HEK293 (cell line): ENCODE results near the gene NEU1.
A peak's percentile ranks its signal among the peaks of the same experiment; 100 is the strongest.
"Not testable (repeated sequence)": the region's sequence is repeated elsewhere in the genome, so short reads cannot be mapped to it uniquely, and the experiment has no call there.

Source experiments
- CTCF ChIA-PET: fragments of 350-600 bp; formaldehyde crosslinking; extraction: SDS; loops from one replicate; lab custom pipeline; 2021; ENCODE audit warnings: antibody characterized with exemption; lab: Yijun Ruan, JAX
- POLR2A ChIA-PET: fragments of 300-600 bp; formaldehyde crosslinking; extraction: SDS; loops from one replicate; lab custom pipeline; 2020; ENCODE audit warnings: antibody characterized with exemption, inconsistent platforms; lab: Yijun Ruan, JAX
- H3K27ac ChIP-seq: fragments of 200-500 bp; sonication (Bioruptor generic); 2 replicates; pipeline ENCODE4 v1.5.1; 2014; ENCODE audit warnings: low read depth, low read length, control low read depth, inconsistent platforms; ENCODE audit errors: extremely low read depth
- H3K36me3 ChIP-seq, 2 experiments: fragments of 200-500 bp in 1 of 2; sonication (Bioruptor generic) in 1 of 2; 1 replicate in 1 of 2; 2 replicates in 1 of 2; pipeline ENCODE4 v1.5.1; 2014 to 2017; ENCODE audit warnings: inconsistent platforms in 2 of 2, low read length in 2 of 2; ENCODE audit not compliant: control insufficient read depth in 2 of 2, insufficient read depth in 1 of 2
- H3K4me1 ChIP-seq: fragments of 200-500 bp; sonication (Bioruptor generic); 2 replicates; pipeline ENCODE4 v1.5.1; 2014; ENCODE audit warnings: mild to moderate bottlenecking, low read length, inconsistent platforms; ENCODE audit not compliant: control insufficient read depth, insufficient read depth
- H3K4me3 ChIP-seq: 2 replicates; pipeline ENCODE4 v1.5.1; 2011; ENCODE audit warnings: low read depth, mild to moderate bottlenecking, control low read depth, low read length, moderate library complexity
- H3K9me3 ChIP-seq: fragments of 200-500 bp; sonication (Bioruptor generic); 2 replicates; pipeline ENCODE4 v1.5.1; 2014; ENCODE audit warnings: low read depth, low read length, inconsistent platforms; ENCODE audit not compliant: control insufficient read depth, insufficient read depth
- EGR2 ChIP-seq: fragments of 450-650 bp; formaldehyde crosslinking; IDR thresholded peaks from 2 replicates; pipeline ENCODE4 v1.5.1; 2016; ENCODE audit warnings: low read depth, missing biosample characterization, missing genetic modification characterization
- ELK4 ChIP-seq: IDR thresholded peaks from 2 replicates; pipeline ENCODE4 v1.6.1; 2011; ENCODE audit warnings: mild to moderate bottlenecking, low read depth, low read length, borderline replicate concordance
- KLF1 ChIP-seq: fragments of 450-650 bp; formaldehyde crosslinking; IDR thresholded peaks from 2 replicates; pipeline ENCODE4 v1.5.1; 2016; ENCODE audit warnings: missing biosample characterization, missing genetic modification characterization
- KLF17 ChIP-seq: fragments of 450-650 bp; formaldehyde crosslinking; IDR thresholded peaks from 2 replicates; pipeline ENCODE4 v1.5.1; 2016; ENCODE audit warnings: missing biosample characterization, missing genetic modification characterization
- KLF7 ChIP-seq: fragments of 450-650 bp; formaldehyde crosslinking; IDR thresholded peaks from 2 replicates; pipeline ENCODE4 v1.5.1; 2016; ENCODE audit warnings: missing biosample characterization, missing genetic modification characterization, borderline replicate concordance
- REST ChIP-seq: fragments of 450-650 bp; formaldehyde crosslinking; IDR thresholded peaks from 2 replicates; pipeline ENCODE4 v1.5.1; 2016; ENCODE audit warnings: missing biosample characterization, missing genetic modification characterization
- SP3 ChIP-seq: fragments of 450-650 bp; formaldehyde crosslinking; IDR thresholded peaks from 2 replicates; pipeline ENCODE4 v1.5.1; 2016; ENCODE audit warnings: missing biosample characterization, missing genetic modification characterization
- SP7 ChIP-seq: fragments of 450-650 bp; formaldehyde crosslinking; IDR thresholded peaks from 2 replicates; pipeline ENCODE4 v1.5.1; 2016; ENCODE audit warnings: missing biosample characterization, missing genetic modification characterization
- WT1 ChIP-seq: fragments of 450-650 bp; formaldehyde crosslinking; IDR thresholded peaks from 2 replicates; pipeline ENCODE4 v1.5.1; 2016; ENCODE audit warnings: missing biosample characterization, missing genetic modification characterization
- ZBTB20 ChIP-seq: fragments of 450-650 bp; formaldehyde crosslinking; IDR thresholded peaks from 2 replicates; pipeline ENCODE4 v1.5.1; 2016; ENCODE audit warnings: missing biosample characterization, missing genetic modification characterization
- ZBTB49 ChIP-seq: fragments of 450-650 bp; formaldehyde crosslinking; IDR thresholded peaks from 2 replicates; pipeline ENCODE4 v1.5.1; 2016; ENCODE audit warnings: missing biosample characterization, missing genetic modification characterization, low read depth
- ZFHX2 ChIP-seq: fragments of 450-650 bp; formaldehyde crosslinking; conservative IDR thresholded peaks from 2 replicates; pipeline ENCODE4 v1.5.1; 2016; ENCODE audit warnings: missing biosample characterization, missing genetic modification characterization
- ZNF155 ChIP-seq: fragments of 450-650 bp; formaldehyde crosslinking; IDR thresholded peaks from 2 replicates; pipeline ENCODE4 v1.5.1; 2016; ENCODE audit warnings: missing biosample characterization, missing genetic modification characterization
- ZNF416 ChIP-seq: fragments of 450-650 bp; formaldehyde crosslinking; IDR thresholded peaks from 2 replicates; pipeline ENCODE4 v1.5.1; 2016; ENCODE audit warnings: missing biosample characterization, missing genetic modification characterization
- ZNF423 ChIP-seq: fragments of 450-650 bp; formaldehyde crosslinking; IDR thresholded peaks from 2 replicates; pipeline ENCODE4 v1.5.1; 2016; ENCODE audit warnings: missing biosample characterization, missing genetic modification characterization
- ZNF530 ChIP-seq: fragments of 450-650 bp; formaldehyde crosslinking; IDR thresholded peaks from 2 replicates; pipeline ENCODE4 v1.5.1; 2016; ENCODE audit warnings: low read depth, missing biosample characterization, missing genetic modification characterization
- ZNF558 ChIP-seq: fragments of 450-650 bp; formaldehyde crosslinking; IDR thresholded peaks from 2 replicates; pipeline ENCODE4 v1.5.1; 2016; ENCODE audit warnings: missing biosample characterization, missing genetic modification characterization
- ZNF585B ChIP-seq: fragments of 450-650 bp; formaldehyde crosslinking; IDR thresholded peaks from 2 replicates; pipeline ENCODE4 v1.5.1; 2016; ENCODE audit warnings: missing biosample characterization, missing genetic modification characterization

The NEU1 gene

GRCh38 chr6:31909298-31909697 is 46.7 kb upstream of the NEU1 start:
- H3K4me1 ChIP-seq = peaks cover 12% of the 10 kb centered on the region; the same call in 1 of the 2 replicates
- H3K9me3 ChIP-seq, H3K27ac ChIP-seq, H3K4me3 ChIP-seq, H3K36me3 ChIP-seq: not testable (repeated sequence)
- peak; percentile 6; the same call in 1 of the 2 replicates for TF ChIP-seq EGR2 (tag by site-specific recombination)
- 0 out of 2 replicates have a peak, but pooled peaks have one; percentile 6 for TF ChIP-seq ZFHX2 (tag by site-specific recombination)
- 0 out of 2 replicates have a peak, but pooled peaks have one; percentile 36 for TF ChIP-seq KLF1
- POLR2A ChIA-PET = interaction anchor here (0.5 to 1.3 kb wide), 3 partner anchors 9 to 225 kb away, joined by 3 to 6 read pairs (median 4); no protein-coding TSS in a partner anchor
- CTCF ChIA-PET = interaction anchor here (0.5 to 1.3 kb wide), 3 partner anchors 10 to 1361 kb away, joined by 3 read pairs; no protein-coding TSS in a partner anchor

GRCh38 chr6:31908791-31909190 is 46.2 kb upstream of the NEU1 start:
- TF ChIP-seq ZNF423 (tag by site-specific recombination) = no peak
- TF ChIP-seq ZNF558 (tag by site-specific recombination) = no peak
- no peak for TF ChIP-seq ZNF155 (tag by site-specific recombination)
- no peak for TF ChIP-seq ZNF416 (tag by site-specific recombination)
- no peak for TF ChIP-seq ELK4
- no peak for TF ChIP-seq ZBTB20 (tag by site-specific recombination)
- no peak for TF ChIP-seq REST (tag by site-specific recombination)
- TF ChIP-seq ZNF585B = no peak
- TF ChIP-seq ZBTB49 (tag by site-specific recombination) = no peak
- no peak for TF ChIP-seq SP3
- TF ChIP-seq ZNF530 (tag by site-specific recombination) = no peak
- TF ChIP-seq, all 188 proteins: peak for 0
- H3K9me3 ChIP-seq = no peaks in the 10 kb centered on the region
- no peaks in the 10 kb centered on the region for H3K36me3 ChIP-seq
- H3K4me3 ChIP-seq = no peak overlapping the region
- H3K4me1 ChIP-seq = peaks cover 12% of the 10 kb centered on the region; the same call in 1 of the 2 replicates
- ChIA-PET POLR2A (interaction anchor here (0.6 to 1.3 kb wide), 5 partner anchors 9 to 170 kb away, joined by 3 to 13 read pairs (median 4); no protein-coding TSS in a partner anchor), CTCF (interaction anchor here (1.3 kb wide), 2 partner anchors 11 to 44 kb away, joined by 3 to 4 read pairs; no protein-coding TSS in a partner anchor)
- no peak overlapping the region for H3K27ac ChIP-seq

DNA sequence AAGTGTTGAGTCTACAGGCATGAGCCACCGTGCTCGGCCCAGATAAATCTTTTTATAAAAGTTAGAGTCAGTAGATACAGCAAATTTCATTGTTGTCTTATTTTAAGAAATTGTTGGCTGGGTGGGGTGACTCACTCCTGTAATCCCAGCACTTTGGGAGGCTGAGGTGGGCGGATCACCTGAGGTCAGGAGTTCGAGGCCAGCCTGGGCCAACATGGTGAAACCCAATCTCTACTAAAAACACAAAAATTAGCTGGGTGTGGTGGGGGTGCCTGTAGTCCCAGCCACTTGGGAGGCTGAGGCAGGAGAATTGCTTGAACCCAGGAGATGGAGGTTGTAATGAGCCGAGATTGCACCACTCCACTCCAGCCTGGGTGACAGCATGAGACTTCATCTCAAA is 45.6 kb upstream of the NEU1 start:
- not testable (repeated sequence) for H3K36me3 ChIP-seq, H3K27ac ChIP-seq, H3K9me3 ChIP-seq, H3K4me3 ChIP-seq
- TF ChIP-seq EGR2 (tag by site-specific recombination) (0 out of 2 replicates have a peak, but pooled peaks have one; percentile 26), SP7 (tag by site-specific recombination) (0 out of 2 replicates have a peak, but pooled peaks have one; percentile 16), WT1 (tag by site-specific recombination) (peak; percentile 45; the same call in 1 of the 2 replicates), KLF17 (tag by site-specific recombination) (peak; percentile 31; the same call in 1 of the 2 replicates), KLF1 (peak; percentile 55; the same call in 1 of the 2 replicates), KLF7 (tag by site-specific recombination) (peak; percentile 37; the same call in 1 of the 2 replicates)
- peaks cover 12% of the 10 kb centered on the region; the same call in 1 of the 2 replicates for H3K4me1 ChIP-seq
- ChIA-PET POLR2A (interaction anchor here (0.6 to 1.3 kb wide), 4 partner anchors 10 to 170 kb away, joined by 3 to 13 read pairs (median 5); partner anchors contain the start of gene DXO), CTCF (interaction anchor here (0.7 to 1.3 kb wide), 2 partner anchors 10 to 44 kb away, joined by 4 to 6 read pairs; no protein-coding TSS in a partner anchor)
